ENCODE data around the gene ANAPC1.
"Not testable (repeated sequence)": the region's sequence is repeated elsewhere in the genome, so short reads cannot be mapped to it uniquely, and the experiment has no call there.

DNA sequence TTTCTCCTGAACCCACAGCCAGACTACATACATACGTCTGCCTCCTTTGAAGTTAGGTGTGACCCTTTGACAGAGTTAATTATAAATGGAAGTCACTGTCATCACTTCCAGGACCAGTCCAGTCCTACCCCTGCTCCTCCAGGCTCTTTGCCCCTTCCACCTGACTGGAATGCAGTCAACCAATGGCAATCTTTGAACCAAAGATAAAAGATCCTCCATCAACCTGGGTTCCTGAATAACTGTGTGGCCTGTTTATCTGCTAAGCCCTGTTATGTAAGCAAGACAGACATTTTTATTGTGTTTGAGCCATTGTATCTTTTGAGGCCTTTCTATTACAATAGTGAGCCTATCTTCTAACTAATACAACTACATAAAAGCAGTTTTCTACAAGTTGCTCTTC is 45.0 kb downstream of the ANAPC1 start:
- TF ChIP-seq, protein P1, sequence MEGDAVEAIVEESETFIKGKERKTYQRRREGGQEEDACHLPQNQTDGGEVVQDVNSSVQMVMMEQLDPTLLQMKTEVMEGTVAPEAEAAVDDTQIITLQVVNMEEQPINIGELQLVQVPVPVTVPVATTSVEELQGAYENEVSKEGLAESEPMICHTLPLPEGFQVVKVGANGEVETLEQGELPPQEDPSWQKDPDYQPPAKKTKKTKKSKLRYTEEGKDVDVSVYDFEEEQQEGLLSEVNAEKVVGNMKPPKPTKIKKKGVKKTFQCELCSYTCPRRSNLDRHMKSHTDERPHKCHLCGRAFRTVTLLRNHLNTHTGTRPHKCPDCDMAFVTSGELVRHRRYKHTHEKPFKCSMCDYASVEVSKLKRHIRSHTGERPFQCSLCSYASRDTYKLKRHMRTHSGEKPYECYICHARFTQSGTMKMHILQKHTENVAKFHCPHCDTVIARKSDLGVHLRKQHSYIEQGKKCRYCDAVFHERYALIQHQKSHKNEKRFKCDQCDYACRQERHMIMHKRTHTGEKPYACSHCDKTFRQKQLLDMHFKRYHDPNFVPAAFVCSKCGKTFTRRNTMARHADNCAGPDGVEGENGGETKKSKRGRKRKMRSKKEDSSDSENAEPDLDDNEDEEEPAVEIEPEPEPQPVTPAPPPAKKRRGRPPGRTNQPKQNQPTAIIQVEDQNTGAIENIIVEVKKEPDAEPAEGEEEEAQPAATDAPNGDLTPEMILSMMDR (IDR thresholded peaks at IDR 0.05): not testable (repeated sequence)
- not testable (repeated sequence) for TF ChIP-seq POLR2A (IDR thresholded peaks at IDR 0.05)

Measured in right lobe of liver (tissue), 4 donors.